Right forelimb (tissue), 1 donor: ENCODE measurements around the gene AKAP13.
"Not testable (repeated sequence)": the region's sequence is repeated elsewhere in the genome, so short reads cannot be mapped to it uniquely, and the experiment has no call there.

Experiments
- DNase-seq: peaks from one replicate; pipeline ENCODE4 v3.0.0-alpha.2; 2018

AKAP13 gene

GRCh38 chr15:85380217-85380811, at the start of gene AKAP13:
Gene AKAP13 (plus strand): TSS chr15:85380603. CDS start chr15:85485721, 105,118 bp downstream.
- DNase-seq = peak; percentile 98

GRCh38 chr15:85330901-85331588, 49.4 kb upstream of the AKAP13 start:
- DNase-seq = peak; percentile 82

- no peak for DNase-seq
These were observed 48.6 kb upstream of the AKAP13 start for GRCh38 chr15:85331655-85332285.

GRCh38 chr15:85333132-85333831, 47.1 kb upstream of the AKAP13 start:
- DNase-seq = no peak

GRCh38 chr15:85334241-85334640, 46.2 kb upstream of the AKAP13 start:
- no peak for DNase-seq

GRCh38 chr15:85335193-85335942, 45.0 kb upstream of the AKAP13 start:
- no peak for DNase-seq

- DNase-seq = no peak
These were observed 43.5 kb upstream of the AKAP13 start for GRCh38 chr15:85336880-85337279.

GRCh38 chr15:85337425-85338074, 42.9 kb upstream of the AKAP13 start:
- DNase-seq = no peak

GRCh38 chr15:85340321-85340665, 40.1 kb upstream of the AKAP13 start:
- DNase-seq = no peak

- no peak for DNase-seq
These were observed 39.6 kb upstream of the AKAP13 start for GRCh38 chr15:85340852-85341251.

- not testable (repeated sequence) for DNase-seq
These were observed 38.2 kb upstream of the AKAP13 start for GRCh38 chr15:85342163-85342562.

GRCh38 chr15:85343443-85343842, 37.0 kb upstream of the AKAP13 start:
- DNase-seq = not testable (repeated sequence)

- DNase-seq = not testable (repeated sequence)
These were observed 36.2 kb upstream of the AKAP13 start for GRCh38 chr15:85344241-85344640.

GRCh38 chr15:85344653-85345114, 35.7 kb upstream of the AKAP13 start:
- DNase-seq = not testable (repeated sequence)

GRCh38 chr15:85345196-85345918, 35.0 kb upstream of the AKAP13 start:
- not testable (repeated sequence) for DNase-seq

- DNase-seq = not testable (repeated sequence)
These were observed 33.8 kb upstream of the AKAP13 start for GRCh38 chr15:85346462-85347084.

GRCh38 chr15:85347264-85348047, 32.9 kb upstream of the AKAP13 start:
- DNase-seq = not testable (repeated sequence)

- DNase-seq = not testable (repeated sequence)
These were observed 32.2 kb upstream of the AKAP13 start for GRCh38 chr15:85348048-85348766.

GRCh38 chr15:85349062-85349461, 31.3 kb upstream of the AKAP13 start:
- not testable (repeated sequence) for DNase-seq
